Measurements from ENCODE around the gene DCHS1. TPM values are rescaled to one million over a fixed set of nuclear protein-coding genes. Genes with fewer than 3 reads are reported as not detected.

The DCHS1 gene
- polyA plus RNA-seq, 2 donors: 1.7 to 2.0 TPM

- Histone ChIP-seq H3K27ac (ENCODE audit: low read depth in 2 of 2, low read length in 1 of 2) (no peak overlapping the region), H3K4me3 (ENCODE audit: low read depth in 1 of 2, low read length in 2 of 2) (no peak overlapping the region), H3K36me3 (ENCODE audit: control insufficient read depth in 2 of 2, insufficient read depth in 2 of 2, low read length in 1 of 2) (peaks cover 0 to 2% of the 10 kb centered on the region in 2 donors), H3K4me1 (ENCODE audit: control insufficient read depth in 2 of 2, insufficient read depth in 2 of 2, low read length in 1 of 2) (peaks cover 0 to 3% of the 10 kb centered on the region in 2 donors), H3K27me3 (ENCODE audit: control insufficient read depth in 1 of 2, insufficient read depth in 2 of 2, low read length in 2 of 2) (no peaks in the 10 kb centered on the region), H3K9me3 (ENCODE audit: control insufficient read depth in 2 of 2, insufficient read depth in 1 of 2, low read depth in 1 of 2, low read length in 1 of 2) (no peaks in the 10 kb centered on the region)
- WGBS, 2 donors: 13 to 22% methylated on average over 3 of the region's 3 CpGs
Measured at GRCh38 chr11:6637871-6638270, 17.7 kb downstream of the DCHS1 start.

- H3K36me3 ChIP-seq (ENCODE audit: control insufficient read depth in 2 of 2, insufficient read depth in 2 of 2, low read length in 1 of 2): peaks cover 0 to 2% of the 10 kb centered on the region in 2 donors
- peaks cover 0 to 3% of the 10 kb centered on the region in 2 donors for H3K4me1 ChIP-seq (ENCODE audit: control insufficient read depth in 2 of 2, insufficient read depth in 2 of 2, low read length in 1 of 2)
- H3K27ac ChIP-seq (ENCODE audit: low read depth in 2 of 2, low read length in 1 of 2): peak overlapping the region in 1 of 2 donors; percentile 18
- no peaks in the 10 kb centered on the region for H3K9me3 ChIP-seq (ENCODE audit: control insufficient read depth in 2 of 2, insufficient read depth in 1 of 2, low read depth in 1 of 2, low read length in 1 of 2)
- no peak overlapping the region for H3K4me3 ChIP-seq (ENCODE audit: low read depth in 1 of 2, low read length in 2 of 2)
- H3K27me3 ChIP-seq (ENCODE audit: control insufficient read depth in 1 of 2, insufficient read depth in 2 of 2, low read length in 2 of 2): no peaks in the 10 kb centered on the region
- WGBS, 2 donors: 84 to 86% methylated on average over 3 of the region's 3 CpGs
Measured at GRCh38 chr11:6636480-6636879, 19.1 kb downstream of the DCHS1 start.

DNA sequence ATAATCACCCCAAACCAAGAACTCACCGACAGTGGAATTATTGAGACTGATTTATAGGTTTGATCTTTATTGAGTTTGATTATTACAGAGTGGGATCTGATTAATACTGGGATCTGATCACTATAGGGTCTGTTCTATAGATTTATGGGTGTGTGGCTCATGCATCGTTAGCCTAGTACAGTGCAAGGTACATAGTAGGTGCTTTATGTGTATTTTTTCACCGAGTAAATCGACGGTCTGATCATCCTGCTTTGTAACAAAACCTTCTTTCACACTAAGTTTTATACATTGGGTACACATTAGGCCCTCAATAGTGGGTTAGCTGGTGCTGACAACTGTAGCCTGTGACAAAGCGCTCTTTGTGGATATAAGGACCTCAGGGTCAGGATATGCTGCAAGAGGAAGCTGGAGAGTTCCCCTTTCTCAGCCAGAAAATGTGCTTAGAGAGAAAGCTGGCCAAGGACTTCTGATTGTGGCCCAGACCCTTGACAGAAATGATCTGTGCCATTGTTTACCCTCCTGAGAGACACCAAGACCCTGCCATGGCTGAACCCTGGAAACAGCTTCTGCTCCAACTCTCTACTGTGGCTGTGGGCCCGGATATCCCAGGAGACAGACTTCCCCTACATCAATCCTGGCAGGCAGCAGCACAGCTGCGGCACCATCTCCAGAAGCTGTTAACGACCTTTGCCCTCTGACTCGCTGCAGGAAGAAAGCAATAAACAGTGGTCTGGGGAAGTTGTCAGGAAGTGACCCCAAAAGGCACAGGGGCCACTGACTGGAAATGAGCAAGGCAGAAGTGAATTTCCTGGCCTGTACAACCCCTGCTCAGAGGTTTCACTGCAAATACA is 20.3 kb downstream of the DCHS1 start:
- Histone ChIP-seq H3K36me3 (ENCODE audit: control insufficient read depth in 2 of 2, insufficient read depth in 2 of 2, low read length in 1 of 2) (no peaks in the 10 kb centered on the region), H3K27ac (ENCODE audit: low read depth in 2 of 2, low read length in 1 of 2) (peak overlapping the region; percentile 35 to 60), H3K9me3 (ENCODE audit: control insufficient read depth in 2 of 2, insufficient read depth in 1 of 2, low read depth in 1 of 2, low read length in 1 of 2) (no peaks in the 10 kb centered on the region), H3K4me1 (ENCODE audit: control insufficient read depth in 2 of 2, insufficient read depth in 2 of 2, low read length in 1 of 2) (peaks cover 0 to 2% of the 10 kb centered on the region in 2 donors), H3K4me3 (ENCODE audit: low read depth in 1 of 2, low read length in 2 of 2) (no peak overlapping the region), H3K27me3 (ENCODE audit: control insufficient read depth in 1 of 2, insufficient read depth in 2 of 2, low read length in 2 of 2) (no peaks in the 10 kb centered on the region)
- WGBS, 2 donors: 52 to 59% methylated on average over 10 of the region's 10 CpGs

- H3K27me3 ChIP-seq (ENCODE audit: control insufficient read depth in 1 of 2, insufficient read depth in 2 of 2, low read length in 2 of 2): no peaks in the 10 kb centered on the region
- H3K9me3 ChIP-seq (ENCODE audit: control insufficient read depth in 2 of 2, insufficient read depth in 1 of 2, low read depth in 1 of 2, low read length in 1 of 2): peaks cover 0 to 5% of the 10 kb centered on the region in 2 donors
- H3K4me3 ChIP-seq (ENCODE audit: low read depth in 1 of 2, low read length in 2 of 2): no peak overlapping the region
- peaks cover 2 to 4% of the 10 kb centered on the region in 2 donors for H3K4me1 ChIP-seq (ENCODE audit: control insufficient read depth in 2 of 2, insufficient read depth in 2 of 2, low read length in 1 of 2)
- H3K36me3 ChIP-seq (ENCODE audit: control insufficient read depth in 2 of 2, insufficient read depth in 2 of 2, low read length in 1 of 2): peaks cover 0 to 4% of the 10 kb centered on the region in 2 donors
- WGBS, 2 donors: 66 to 67% methylated on average over 1 of the region's 1 CpG
- no peak overlapping the region for H3K27ac ChIP-seq (ENCODE audit: low read depth in 2 of 2, low read length in 1 of 2)
Measured at GRCh38 chr11:6634534-6634933, 21.1 kb downstream of the DCHS1 start.

- Histone ChIP-seq H3K27me3 (ENCODE audit: control insufficient read depth in 1 of 2, insufficient read depth in 2 of 2, low read length in 2 of 2) (no peaks in the 10 kb centered on the region), H3K9me3 (ENCODE audit: control insufficient read depth in 2 of 2, insufficient read depth in 1 of 2, low read depth in 1 of 2, low read length in 1 of 2) (peaks cover 0 to 6% of the 10 kb centered on the region in 2 donors), H3K27ac (ENCODE audit: low read depth in 2 of 2, low read length in 1 of 2) (no peak overlapping the region), H3K36me3 (ENCODE audit: control insufficient read depth in 2 of 2, insufficient read depth in 2 of 2, low read length in 1 of 2) (peaks cover 0 to 4% of the 10 kb centered on the region in 2 donors), H3K4me1 (ENCODE audit: control insufficient read depth in 2 of 2, insufficient read depth in 2 of 2, low read length in 1 of 2) (peaks cover 2 to 4% of the 10 kb centered on the region in 2 donors), H3K4me3 (ENCODE audit: low read depth in 1 of 2, low read length in 2 of 2) (no peak overlapping the region)
- 90 to 94% methylated on average over 16 of the region's 16 CpGs for WGBS, 2 donors
Measured at GRCh38 chr11:6633422-6634408, 21.9 kb downstream of the DCHS1 start.

DNA sequence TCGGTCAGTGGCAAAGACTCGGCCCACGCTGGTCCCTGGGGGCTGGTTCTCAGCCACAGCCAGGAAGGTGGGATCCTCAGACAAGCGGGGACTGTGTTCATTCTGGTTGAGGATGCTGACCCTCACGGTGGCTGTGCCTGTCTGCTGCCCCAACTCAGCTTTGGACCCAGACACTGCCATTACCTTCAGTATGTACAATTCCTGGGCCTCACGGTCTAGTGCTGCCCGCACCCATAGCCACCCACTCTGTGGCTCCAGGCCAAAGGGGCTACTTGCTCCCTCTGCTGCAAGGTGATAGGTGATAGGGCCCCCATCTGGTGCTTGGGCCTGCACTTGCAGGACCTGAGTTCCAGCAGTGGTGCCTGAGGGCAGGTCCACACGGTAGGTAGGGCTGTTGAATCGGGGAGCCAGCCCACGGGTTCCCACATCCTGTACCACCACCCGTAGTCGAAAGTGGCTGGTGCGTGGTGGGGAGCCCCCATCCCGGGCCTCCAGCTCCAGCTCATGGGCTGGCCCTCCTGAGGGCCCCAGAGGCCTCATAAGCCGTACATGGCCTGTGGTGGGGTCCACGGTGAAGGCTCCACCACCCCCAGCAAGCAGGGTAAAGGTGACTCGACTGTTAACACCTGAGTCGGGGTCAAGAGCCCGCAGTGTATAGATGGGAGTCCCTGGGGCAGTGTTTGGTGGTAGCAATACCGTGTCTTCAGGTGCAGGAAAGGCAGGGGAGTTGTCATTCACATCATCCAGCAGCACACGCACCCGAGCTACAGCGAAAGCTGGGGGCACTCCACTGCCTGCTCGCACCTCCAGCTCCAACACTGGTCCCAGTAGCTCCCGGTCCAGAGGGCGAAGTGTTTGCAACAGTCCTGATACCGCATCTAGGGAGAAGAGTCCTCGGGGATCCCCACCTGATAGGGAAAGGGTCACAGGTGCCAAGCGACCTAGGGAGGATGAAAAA is 23.2 kb downstream of the DCHS1 start:
- Histone ChIP-seq H3K36me3 (ENCODE audit: control insufficient read depth in 2 of 2, insufficient read depth in 2 of 2, low read length in 1 of 2) (peaks cover 0 to 6% of the 10 kb centered on the region in 2 donors), H3K9me3 (ENCODE audit: control insufficient read depth in 2 of 2, insufficient read depth in 1 of 2, low read depth in 1 of 2, low read length in 1 of 2) (peaks cover 0 to 6% of the 10 kb centered on the region in 2 donors)

GRCh38 chr11:6631361-6631890 is 24.2 kb downstream of the DCHS1 start:
- Histone ChIP-seq H3K4me3 (ENCODE audit: low read depth in 1 of 2, low read length in 2 of 2) (no peak overlapping the region), H3K27ac (ENCODE audit: low read depth in 2 of 2, low read length in 1 of 2) (no peak overlapping the region), H3K36me3 (ENCODE audit: control insufficient read depth in 2 of 2, insufficient read depth in 2 of 2, low read length in 1 of 2) (peaks cover 0 to 11% of the 10 kb centered on the region in 2 donors), H3K9me3 (ENCODE audit: control insufficient read depth in 2 of 2, insufficient read depth in 1 of 2, low read depth in 1 of 2, low read length in 1 of 2) (peaks cover 0 to 6% of the 10 kb centered on the region in 2 donors), H3K4me1 (ENCODE audit: control insufficient read depth in 2 of 2, insufficient read depth in 2 of 2, low read length in 1 of 2) (peaks cover 2 to 7% of the 10 kb centered on the region in 2 donors), H3K27me3 (ENCODE audit: control insufficient read depth in 1 of 2, insufficient read depth in 2 of 2, low read length in 2 of 2) (no peaks in the 10 kb centered on the region)
- WGBS, 2 donors: 92 to 95% methylated on average over 11 of the region's 11 CpGs

More for the DNA sequence above, 23.2 kb downstream of the DCHS1 start:
- WGBS, 2 donors: 91% methylated on average over 29 of the region's 29 CpGs
- no peak overlapping the region for H3K4me3 ChIP-seq (ENCODE audit: low read depth in 1 of 2, low read length in 2 of 2)
- H3K27me3 ChIP-seq (ENCODE audit: control insufficient read depth in 1 of 2, insufficient read depth in 2 of 2, low read length in 2 of 2): no peaks in the 10 kb centered on the region
- peaks cover 2 to 5% of the 10 kb centered on the region in 2 donors for H3K4me1 ChIP-seq (ENCODE audit: control insufficient read depth in 2 of 2, insufficient read depth in 2 of 2, low read length in 1 of 2)
- no peak overlapping the region for H3K27ac ChIP-seq (ENCODE audit: low read depth in 2 of 2, low read length in 1 of 2)

DNA sequence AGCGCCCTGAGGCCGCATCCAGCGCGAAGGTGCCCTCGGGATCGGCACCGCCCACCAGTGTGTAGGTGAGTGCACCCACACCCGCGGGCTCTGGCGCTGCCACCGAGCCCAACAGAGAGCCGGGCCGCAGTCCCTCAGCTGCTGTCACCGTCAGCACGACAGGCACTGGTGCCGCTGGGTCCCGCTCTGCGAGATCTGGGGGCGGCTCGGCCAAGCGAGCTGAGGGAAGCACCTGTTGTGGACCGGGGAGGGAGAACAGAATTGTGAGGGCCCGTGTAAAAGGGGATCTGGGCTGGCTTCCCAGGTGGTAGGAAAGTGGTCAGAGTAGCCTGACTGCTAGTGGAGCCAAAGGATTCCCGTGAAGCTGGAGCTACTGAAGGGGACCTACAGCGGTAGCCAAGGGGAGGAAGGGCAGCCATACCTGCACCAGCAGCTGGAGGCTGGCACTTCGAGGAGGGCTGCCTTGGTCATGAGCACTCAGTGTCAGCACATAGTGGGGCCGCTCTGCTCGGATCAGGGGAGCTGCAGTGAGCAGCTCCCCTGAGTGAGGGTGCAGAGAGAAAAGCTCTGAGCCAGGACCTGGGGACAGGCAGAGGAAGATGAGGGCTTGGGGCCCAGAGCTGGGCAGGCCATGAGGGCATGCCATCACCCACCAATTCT is 24.8 kb downstream of the DCHS1 start:
- H3K27me3 ChIP-seq (ENCODE audit: control insufficient read depth in 1 of 2, insufficient read depth in 2 of 2, low read length in 2 of 2): no peaks in the 10 kb centered on the region
- H3K9me3 ChIP-seq (ENCODE audit: control insufficient read depth in 2 of 2, insufficient read depth in 1 of 2, low read depth in 1 of 2, low read length in 1 of 2): peaks cover 0 to 6% of the 10 kb centered on the region in 2 donors
- WGBS, 2 donors: 46 to 55% methylated on average over 26 to 28 of the region's 28 CpGs
- H3K36me3 ChIP-seq (ENCODE audit: control insufficient read depth in 2 of 2, insufficient read depth in 2 of 2, low read length in 1 of 2): peaks cover 0 to 11% of the 10 kb centered on the region in 2 donors
- H3K27ac ChIP-seq (ENCODE audit: low read depth in 2 of 2, low read length in 1 of 2): no peak overlapping the region
- peak overlapping the region; percentile 23 for H3K4me3 ChIP-seq (ENCODE audit: low read depth in 1 of 2, low read length in 2 of 2)
- peaks cover 2 to 7% of the 10 kb centered on the region in 2 donors for H3K4me1 ChIP-seq (ENCODE audit: control insufficient read depth in 2 of 2, insufficient read depth in 2 of 2, low read length in 1 of 2)
